H1 (cell line): ENCODE data around the gene TRAF1. TPM values are rescaled to one million over a fixed set of nuclear protein-coding genes. Genes with fewer than 3 reads are reported as not detected.

Experiments
- CTCF ChIA-PET: fragments of 300-600 bp; sonication (Branson Sonifier 250); formaldehyde crosslinking; loops from one replicate; lab custom pipeline; 2021; ENCODE audit not compliant: partially characterized antibody; lab: Charles Lee
- POLR2A ChIA-PET: fragments of 300-600 bp; sonication (Branson Sonifier 250); formaldehyde crosslinking; loops from one replicate; lab custom pipeline; 2021; ENCODE audit warnings: inconsistent platforms; ENCODE audit not compliant: partially characterized antibody; lab: Charles Lee
- DNase-seq, 2 experiments: peaks; one replicate each; pipeline versions ENCODE4 v3.0.0 to v3.0.0-alpha.2; 2010 to 2022; ENCODE audit warnings: low spot score in 2 of 2, low read depth in 1 of 2, mixed read lengths in 1 of 2
- FAIRE-seq: peaks from 2 replicates; lab custom pipeline; 2011; peaks lifted over from hg19 to GRCh38; lab: Jason Lieb, UNC
- H2AFZ ChIP-seq: 2 replicates; pipeline ENCODE4 v1.8.1; 2012; ENCODE audit warnings: low read length, inconsistent platforms
- H2AK5ac ChIP-seq: 2 replicates; pipeline ENCODE4 v1.6.1; 2013; ENCODE audit warnings: low read depth, low read length
- H2BK120ac ChIP-seq: replicated peaks from 2 replicates; pipeline ENCODE3; 2013; ENCODE audit warnings: low read depth, low read length, inconsistent platforms
- H2BK12ac ChIP-seq: 2 replicates; pipeline ENCODE4 v1.6.1; 2013; ENCODE audit warnings: low read depth, low read length
- H2BK15ac ChIP-seq: 2 replicates; pipeline ENCODE4 v1.6.1; 2013; ENCODE audit warnings: low read length
- H2BK20ac ChIP-seq: 2 replicates; pipeline ENCODE4 v1.6.1; 2013; ENCODE audit warnings: low read length
- H2BK5ac ChIP-seq: 2 replicates; pipeline ENCODE4 v1.6.1; 2013; ENCODE audit warnings: low read depth, low read length
- H3K14ac ChIP-seq: 2 replicates; pipeline ENCODE4 v1.6.1; 2013; ENCODE audit warnings: inconsistent platforms; ENCODE audit not compliant: insufficient read length
- H3K18ac ChIP-seq: 2 replicates; pipeline ENCODE4 v1.6.1; 2013; ENCODE audit warnings: low read length; ENCODE audit errors: extremely low read depth
- H3K23ac ChIP-seq: 2 replicates; pipeline ENCODE4 v1.6.1; 2013; ENCODE audit warnings: inconsistent platforms; ENCODE audit not compliant: insufficient read length
- H3K23me2 ChIP-seq: 2 replicates; pipeline ENCODE4 v1.6.1; 2013; ENCODE audit warnings: low read depth, low read length
- H3K27ac ChIP-seq: 2 replicates; pipeline ENCODE4 v1.6.1; 2011; ENCODE audit warnings: low read depth, low read length, inconsistent platforms
- H3K27me3 ChIP-seq, 4 experiments: replicated peaks in 1 of 4; 1 replicate in 1 of 4; 2 replicates in 3 of 4; pipeline versions ENCODE4 v1.6.1 to v1.8.1; 2011 to 2013; ENCODE audit warnings: low read length in 3 of 4, mild to moderate bottlenecking in 3 of 4, inconsistent platforms in 2 of 4, mixed read lengths in 2 of 4, moderate library complexity in 1 of 4; ENCODE audit not compliant: control insufficient read depth in 3 of 4, insufficient read depth in 3 of 4; ENCODE audit errors: extremely low read depth in 1 of 4
- H3K36me3 ChIP-seq, 4 experiments: 2 replicates each; pipeline versions ENCODE4 v1.6.1 to v1.8.1; 2011 to 2013; ENCODE audit warnings: mild to moderate bottlenecking in 4 of 4, low read length in 3 of 4, moderate library complexity in 2 of 4, control low read depth in 1 of 4, inconsistent platforms in 1 of 4; ENCODE audit not compliant: insufficient read depth in 4 of 4, control insufficient read depth in 2 of 4
- H3K4ac ChIP-seq: replicated peaks from 2 replicates; pipeline ENCODE3; 2013; ENCODE audit warnings: low read length, low read depth, mixed read lengths, inconsistent platforms; ENCODE audit not compliant: insufficient read length
- H3K4me1 ChIP-seq, 4 experiments: replicated peaks in 1 of 4; 1 replicate in 1 of 4; 2 replicates in 3 of 4; pipeline versions ENCODE4 v1.6.1 to v1.8.1; 2011 to 2013; ENCODE audit warnings: low read length in 3 of 4, inconsistent platforms in 2 of 4, mixed read lengths in 1 of 4; ENCODE audit not compliant: insufficient read depth in 4 of 4, control insufficient read depth in 3 of 4
- H3K4me2 ChIP-seq, 2 experiments: 2 replicates each; pipeline versions ENCODE4 v1.6.1 to v1.8.1; 2011 to 2013; ENCODE audit warnings: low read depth in 2 of 2, low read length in 2 of 2, control low read depth in 1 of 2, inconsistent platforms in 1 of 2, mild to moderate bottlenecking in 1 of 2; ENCODE audit not compliant: insufficient read depth in 1 of 2
- H3K4me3 ChIP-seq, 4 experiments: fragments of 200-600, 300-600 bp in 1 of 4; sonication (generic), shearing (Covaris generic), sonication (Bioruptor Twin) in 1 of 4; 2 replicates each; pipeline versions ENCODE4 v1.5.1 to v1.8.1; 2011 to 2016; ENCODE audit warnings: low read length in 4 of 4, low read depth in 3 of 4, control low read depth in 2 of 4, inconsistent platforms in 2 of 4, mild to moderate bottlenecking in 2 of 4, mixed read lengths in 1 of 4, moderate library complexity in 1 of 4; ENCODE audit not compliant: insufficient read depth in 2 of 4; ENCODE audit errors: extremely low read depth in 1 of 4
- H3K56ac ChIP-seq: replicated peaks from 2 replicates; pipeline ENCODE3; 2013; ENCODE audit warnings: low read depth, mild to moderate bottlenecking, mixed read lengths, low read length, inconsistent platforms; ENCODE audit not compliant: insufficient read length
- H3K79me1 ChIP-seq: 2 replicates; pipeline ENCODE4 v1.6.1; 2013; ENCODE audit warnings: low read depth, low read length, control low read depth
- H3K79me2 ChIP-seq, 2 experiments: 2 replicates each; pipeline versions ENCODE4 v1.6.1 to v1.8.1; 2012 to 2013; ENCODE audit warnings: low read length in 2 of 2, mild to moderate bottlenecking in 2 of 2, inconsistent platforms in 1 of 2; ENCODE audit not compliant: insufficient read depth in 2 of 2, control insufficient read depth in 1 of 2
- H3K9ac ChIP-seq, 4 experiments: replicated peaks in 1 of 4; 1 replicate in 1 of 4; 2 replicates in 3 of 4; pipeline versions ENCODE4 v1.6.1 to v1.8.1; 2011 to 2013; ENCODE audit warnings: low read depth in 3 of 4, low read length in 3 of 4, control low read depth in 2 of 4, mild to moderate bottlenecking in 2 of 4, moderate library complexity in 2 of 4, inconsistent platforms in 1 of 4; ENCODE audit errors: extremely low read depth in 1 of 4
- H3K9me3 ChIP-seq, 2 experiments: 2 replicates each; pipeline versions ENCODE4 v1.6.1 to v1.8.1; 2012 to 2013; ENCODE audit warnings: mild to moderate bottlenecking in 2 of 2, moderate library complexity in 2 of 2, control low read depth in 1 of 2, inconsistent platforms in 1 of 2, low read depth in 1 of 2, low read length in 1 of 2, mixed read lengths in 1 of 2; ENCODE audit not compliant: insufficient read depth in 2 of 2
- H4K20me1 ChIP-seq, 2 experiments: replicated peaks in 1 of 2; 2 replicates each; pipeline versions ENCODE3 to v1.8.1; 2011 to 2013; ENCODE audit warnings: inconsistent platforms in 2 of 2, low read length in 2 of 2, mild to moderate bottlenecking in 1 of 2; ENCODE audit not compliant: insufficient read depth in 2 of 2, control insufficient read depth in 1 of 2
- H4K5ac ChIP-seq: 2 replicates; pipeline ENCODE4 v1.6.1; 2013; ENCODE audit warnings: low read length, low read depth, mixed read lengths, inconsistent platforms; ENCODE audit not compliant: insufficient read length
- H4K8ac ChIP-seq: 2 replicates; pipeline ENCODE4 v1.8.0; 2013; ENCODE audit warnings: mild to moderate bottlenecking, moderate library complexity, low read length, inconsistent platforms; ENCODE audit not compliant: insufficient read depth; ENCODE audit errors: extremely low read depth
- H4K91ac ChIP-seq: replicated peaks from 2 replicates; pipeline ENCODE3; 2013; ENCODE audit warnings: low read length, mixed read lengths, inconsistent platforms; ENCODE audit not compliant: insufficient read length
- BCL11A ChIP-seq, 2 experiments: IDR thresholded peaks; one replicate each; pipeline ENCODE4 v1.6.1; 2011; ENCODE audit warnings: low read depth in 2 of 2, low read length in 2 of 2, mild to moderate bottlenecking in 2 of 2
- PHF8 ChIP-seq: fragments of 200-600 bp; sonication (generic); conservative IDR thresholded peaks from 2 replicates; pipeline ENCODE4 v1.7.1; 2012; ENCODE audit warnings: low read depth, mild to moderate bottlenecking, inconsistent platforms, low read length, moderate library complexity
- SAP30 ChIP-seq: fragments of 300-600 bp; sonication (generic); IDR thresholded peaks from 2 replicates; pipeline ENCODE4 v1.7.1; 2012; ENCODE audit warnings: low read length, moderate library complexity, mild to moderate bottlenecking, inconsistent platforms; ENCODE audit not compliant: insufficient read depth, insufficient replicate concordance
- SIN3A ChIP-seq, 2 experiments: IDR thresholded peaks in 1 of 2; conservative IDR thresholded peaks in 1 of 2; 2 replicates each; pipeline ENCODE4 v1.6.1; 2011 to 2012; ENCODE audit warnings: low read length in 2 of 2, improper control_type of control experiment in 1 of 2, low read depth in 1 of 2, mild to moderate bottlenecking in 1 of 2
- TEAD4 ChIP-seq: IDR thresholded peaks from 2 replicates; pipeline ENCODE4 v1.6.1; 2012; ENCODE audit warnings: low read depth, low read length, inconsistent platforms, mixed read lengths
- WGBS, 2 experiments: shearing (Covaris generic) in 1 of 2; methylation state at CpG; one replicate each; pipeline versions ENCODE4 v1.1.6 to v1.1.7; 2013 to 2015; ENCODE audit warnings: low lambda C conversion rate in 2 of 2, mixed read lengths in 2 of 2, inconsistent platforms in 1 of 2, low coverage in 1 of 2, missing lambda C conversion rate in 1 of 2; ENCODE audit not compliant: insufficient replicate concordance in 2 of 2, insufficient coverage in 1 of 2, insufficient read length in 1 of 2; ENCODE audit errors: extremely low coverage in 1 of 2, missing lambda C conversion rate in 1 of 2; 5-methylcytosine and 5-hydroxymethylcytosine counted together
- polyA plus RNA-seq, 7 experiments: library from polyadenylated mRNA; depleted of rRNA in 3 of 7; stranded (reverse) in 5 of 7; unstranded in 2 of 7; fragments of >200 nt in 5 of 7; fragments of 200-250 nt in 2 of 7; gene quantifications; 1 replicate in 5 of 7; 2 replicates in 1 of 7; 4 replicates in 1 of 7; pipeline versions ENCODE4 v1.2.1 to v1.2.3, GENCODE V29; 2011 to 2013; ENCODE audit warnings: missing spikeins in 2 of 7, mixed read lengths in 2 of 7
- total RNA-seq: library from RNA; stranded (reverse); fragmentation: NEBNext Ultra II Directional; extraction: Animal tissue kit (Norgen Biotek cat#: 25700); gene quantifications from 2 replicates; pipeline ENCODE4 v1.2.1, GENCODE V29; 2021

Gene TRAF1
- total and polyA plus RNA-seq, 2 of the 8 experiments (the other 6 are each of a cell fraction or from before 2014, with no cell fraction given): 1.6 to 3.2 TPM

- POLR2A ChIA-PET: no interaction called here
- Histone ChIP-seq H3K4me1 (peaks cover 0 to 5% (median 3%) of the 10 kb centered on the region in 4 experiments; a peak in 5 of 7 replicates), H2BK120ac (no peak overlapping the region), H4K5ac (no peak overlapping the region), H3K27ac (no peak overlapping the region), H2BK5ac (no peak overlapping the region), H3K14ac (no peak overlapping the region), H3K23me2 (no peaks in the 10 kb centered on the region; the same call in 1 of the 2 replicates), H2BK12ac (no peak overlapping the region), H2BK20ac (no peak overlapping the region), H4K91ac (no peak overlapping the region), H3K4me2 (no peak overlapping the region), H2AK5ac (no peak overlapping the region), H3K4me3 (no peak overlapping the region), H3K23ac (no peak overlapping the region), H3K36me3 (no peaks in the 10 kb centered on the region; a peak in 2 of 8 replicates), H3K9me3 (no peaks in the 10 kb centered on the region), H3K79me1 (no peaks in the 10 kb centered on the region), H2BK15ac (no peak overlapping the region), H3K4ac (no peak overlapping the region), H3K79me2 (no peaks in the 10 kb centered on the region), H4K8ac (no peak overlapping the region), H3K9ac (no peak overlapping the region), H3K27me3 (no peaks in the 10 kb centered on the region), H4K20me1 (no peaks in the 10 kb centered on the region), H3K56ac (no peak overlapping the region), H2AFZ (no peak overlapping the region), H3K18ac (no peak overlapping the region)
- FAIRE-seq (no peak), DNase-seq (no peak)
- 88% methylated on average over 1 of the region's 1 CpG; no CpG with 5 or more reads in 1 of the 2 experiments for WGBS, 2 experiments
- TF ChIP-seq BCL11A (IDR thresholded peaks at IDR 0.05; ENCODE audit: low read depth in 2 of 2, low read length in 2 of 2) (no peak), PHF8 (no peak), SAP30 (no peak), TEAD4 (no peak), SIN3A (conservative IDR thresholded peaks at IDR 0.05 in 1 of 2, IDR thresholded peaks at IDR 0.05 in 1 of 2; ENCODE audit: low read depth in 1 of 2, low read length in 2 of 2) (no peak)
- CTCF ChIA-PET: no interaction called here
Observed at GRCh38 chr9:120948824-120949223, 22.2 kb upstream of the TRAF1 start.
